MM.1S (cell line): ENCODE measurements around the gene RTN4.

Experiments used
- EZH2 ChIP-seq: fragments of 300-600 bp; sonication (generic); optimal IDR thresholded peaks from 2 replicates; pipeline ENCODE3; 2017; ENCODE audit warnings: low read depth, mild to moderate bottlenecking, antibody characterized with exemption, low read length, mixed read lengths
- TF ChIP-seq, protein P1 (sequence below): fragments of 300-600 bp; sonication (generic); IDR thresholded peaks from 2 replicates; pipeline ENCODE4 v1.5.1; 2016; ENCODE audit warnings: antibody characterized with exemption, low read length, mixed read lengths

DNA sequence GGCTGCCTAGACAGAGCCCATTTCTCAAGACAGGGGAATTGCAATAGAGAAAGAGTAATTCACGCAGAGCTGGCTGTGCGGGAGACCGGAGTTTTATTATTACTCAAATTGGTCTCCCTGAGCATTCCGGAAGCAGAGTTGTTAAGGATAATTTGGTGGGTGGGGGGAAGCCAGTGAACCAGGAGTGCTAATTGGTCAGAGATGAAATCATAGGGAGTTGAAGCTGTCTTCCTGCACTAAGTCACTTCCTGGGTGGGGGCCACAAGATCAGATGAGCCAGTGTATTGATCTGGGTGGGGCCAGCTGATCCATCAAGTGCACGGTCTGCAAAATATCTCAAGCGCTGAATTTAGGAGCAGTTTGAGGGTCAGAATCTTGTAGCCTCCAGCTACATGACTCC is 84.8 kb downstream of the RTN4 start:
- TF ChIP-seq, protein P1, sequence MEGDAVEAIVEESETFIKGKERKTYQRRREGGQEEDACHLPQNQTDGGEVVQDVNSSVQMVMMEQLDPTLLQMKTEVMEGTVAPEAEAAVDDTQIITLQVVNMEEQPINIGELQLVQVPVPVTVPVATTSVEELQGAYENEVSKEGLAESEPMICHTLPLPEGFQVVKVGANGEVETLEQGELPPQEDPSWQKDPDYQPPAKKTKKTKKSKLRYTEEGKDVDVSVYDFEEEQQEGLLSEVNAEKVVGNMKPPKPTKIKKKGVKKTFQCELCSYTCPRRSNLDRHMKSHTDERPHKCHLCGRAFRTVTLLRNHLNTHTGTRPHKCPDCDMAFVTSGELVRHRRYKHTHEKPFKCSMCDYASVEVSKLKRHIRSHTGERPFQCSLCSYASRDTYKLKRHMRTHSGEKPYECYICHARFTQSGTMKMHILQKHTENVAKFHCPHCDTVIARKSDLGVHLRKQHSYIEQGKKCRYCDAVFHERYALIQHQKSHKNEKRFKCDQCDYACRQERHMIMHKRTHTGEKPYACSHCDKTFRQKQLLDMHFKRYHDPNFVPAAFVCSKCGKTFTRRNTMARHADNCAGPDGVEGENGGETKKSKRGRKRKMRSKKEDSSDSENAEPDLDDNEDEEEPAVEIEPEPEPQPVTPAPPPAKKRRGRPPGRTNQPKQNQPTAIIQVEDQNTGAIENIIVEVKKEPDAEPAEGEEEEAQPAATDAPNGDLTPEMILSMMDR, result no peak
- TF ChIP-seq EZH2, result no peak
